NK-92 treated with Interleukin-12 subunit alpha and Interleukin-12 subunit beta, amount 100 ng/mL, for 24 hours (cell line): ENCODE results near the gene CEACAM1.
"Not testable (repeated sequence)": the region's sequence is repeated elsewhere in the genome, so short reads cannot be mapped to it uniquely, and the experiment has no call there.

Experiments used
- DNase-seq: peaks from one replicate; lab custom pipeline; 2025; lab: John Stamatoyannopoulos, UW

Gene CEACAM1

DNA sequence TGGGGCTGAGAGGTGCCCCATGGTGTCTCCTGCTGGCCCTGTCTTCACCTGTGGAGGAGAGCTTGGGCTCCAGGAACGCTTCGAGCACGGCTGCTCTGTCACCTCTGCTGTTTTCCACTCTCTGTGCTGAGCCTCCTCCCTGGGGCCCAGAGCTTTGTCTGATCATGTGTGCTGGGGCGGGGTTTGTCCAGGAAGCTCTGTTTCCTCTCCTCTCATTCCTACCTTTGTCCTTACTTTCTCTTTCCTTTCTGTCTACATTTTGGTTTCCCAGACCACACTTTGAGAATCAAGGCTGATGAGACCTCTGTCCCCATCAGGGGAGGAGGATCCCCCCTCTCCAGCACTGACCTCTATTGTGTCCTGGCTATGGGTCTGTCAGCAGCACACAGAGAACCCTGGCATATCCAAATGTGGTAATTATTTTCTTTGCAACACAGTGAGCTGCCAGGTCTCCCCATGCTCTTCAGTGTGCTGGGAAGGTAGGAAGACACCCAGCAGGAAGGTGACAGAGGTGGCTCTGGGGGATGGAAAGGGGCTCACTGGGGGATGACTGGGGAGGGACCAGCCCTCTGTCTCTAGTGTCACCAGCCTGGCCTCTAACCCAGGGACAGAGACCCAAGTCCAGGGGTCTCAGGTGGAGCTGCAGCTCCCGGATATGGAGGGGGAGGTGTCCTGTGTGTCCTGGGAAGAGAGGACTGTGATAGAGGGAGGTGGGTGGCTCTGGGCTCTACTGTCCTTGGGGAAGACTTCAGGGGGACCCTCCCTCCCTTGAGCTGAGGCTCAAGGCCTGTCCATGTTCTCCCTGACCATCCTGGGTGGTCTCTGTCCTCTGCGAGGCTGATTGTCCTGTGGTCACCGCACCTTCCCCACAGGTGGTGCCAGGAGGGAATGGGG is at the start of gene CEACAM1:
CEACAM1 (minus strand) TSS at position 128 of the 894 bp plus-strand sequence; CDS start at position 21, 107 bp downstream.
- DNase-seq = peak; percentile 61

DNA sequence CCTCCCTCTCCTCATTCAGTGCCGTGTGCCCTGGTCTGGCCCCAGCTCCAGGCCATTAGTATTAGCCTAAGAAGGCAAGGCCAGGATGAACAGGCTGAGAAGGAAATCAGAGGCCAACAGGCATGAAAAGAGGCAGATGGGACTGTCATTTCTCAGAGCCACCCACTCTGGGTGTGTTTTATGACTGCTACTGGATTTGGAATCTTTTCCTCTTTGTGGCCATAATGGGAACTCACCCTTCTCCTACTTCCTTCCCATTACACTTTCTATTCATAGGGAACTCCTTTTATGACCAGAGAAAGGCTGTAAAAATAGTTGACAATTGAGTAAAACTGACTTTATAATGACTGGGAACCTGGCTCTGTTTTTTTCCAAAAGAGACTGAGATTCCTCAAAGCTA is 48.7 kb upstream of the CEACAM1 start:
- DNase-seq = no peak

DNA sequence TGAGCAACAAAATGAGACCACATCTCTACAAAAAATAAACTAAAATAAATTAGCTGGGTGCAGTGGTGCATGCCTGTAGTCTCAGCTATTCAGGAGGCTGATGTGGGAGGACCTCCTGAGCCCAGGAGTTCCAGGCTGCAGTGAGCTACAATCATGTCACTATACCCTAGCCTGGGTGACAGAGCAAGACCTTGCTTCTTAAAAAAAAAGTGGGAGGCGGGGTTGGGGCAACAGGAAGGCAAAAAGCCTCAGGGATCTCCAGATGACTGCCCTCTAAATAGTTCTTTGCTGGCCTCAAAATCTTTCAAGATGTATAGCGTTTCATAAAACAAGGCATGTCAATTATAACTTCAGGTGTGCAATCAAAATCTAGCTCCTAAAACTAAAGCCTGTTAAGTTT is 48.0 kb upstream of the CEACAM1 start:
- DNase-seq = no peak

DNA sequence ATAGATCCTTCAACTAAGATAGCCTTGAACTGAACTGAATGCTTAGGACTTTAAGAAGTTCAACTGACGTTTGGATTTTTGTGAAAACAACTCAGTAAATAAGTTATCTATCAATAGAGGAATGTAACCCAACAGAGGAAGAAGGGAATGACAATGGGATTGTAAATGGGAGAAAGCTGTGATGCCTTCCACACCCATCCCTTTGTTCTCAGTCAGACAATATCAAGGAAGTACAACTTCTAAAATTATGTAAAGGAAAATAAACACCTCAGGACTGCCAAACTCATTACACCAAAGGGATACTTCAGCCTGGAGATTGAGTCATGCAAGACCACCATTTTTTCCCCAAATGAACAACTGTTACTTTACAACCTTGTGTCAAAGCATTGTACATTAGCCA is 45.4 kb upstream of the CEACAM1 start:
- DNase-seq = no peak

DNA sequence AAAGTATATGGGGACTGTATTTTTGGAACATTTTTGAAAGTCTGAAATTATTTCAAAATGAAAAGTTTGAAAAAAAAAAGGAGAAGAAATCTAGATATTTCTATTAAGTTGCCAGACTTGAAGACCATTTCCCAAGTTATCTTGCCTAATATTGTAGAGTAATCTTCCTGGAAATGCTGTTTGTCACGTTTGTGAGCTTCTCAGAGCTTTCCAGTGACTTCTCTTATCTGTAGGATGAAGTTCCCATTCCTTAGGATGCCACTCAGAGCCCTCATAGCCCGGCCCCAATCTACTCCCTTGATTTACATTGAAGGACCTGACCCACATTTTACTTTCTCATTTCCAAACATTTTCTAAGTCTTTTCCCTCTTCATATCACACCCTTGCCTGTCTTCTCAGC is 42.8 kb upstream of the CEACAM1 start:
- no peak for DNase-seq

DNA sequence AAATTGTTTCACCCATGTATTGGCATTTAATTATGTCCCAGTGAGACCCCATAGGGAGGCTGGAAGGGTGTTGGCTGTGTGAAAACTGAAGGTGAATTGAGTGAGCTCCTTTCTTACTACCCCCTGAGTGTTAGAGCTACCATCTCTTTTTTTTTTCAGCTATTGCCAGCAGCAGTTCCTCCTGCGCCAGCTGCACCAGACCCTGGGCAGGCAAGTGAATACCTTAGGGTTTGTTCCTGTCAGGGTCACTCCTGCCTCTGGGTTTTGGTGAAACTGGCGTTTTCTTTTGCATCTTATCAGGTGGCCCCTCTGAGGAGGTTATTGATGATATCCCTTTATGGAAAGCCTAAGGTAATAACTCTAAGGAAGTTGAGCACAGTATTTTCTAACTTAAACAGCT is 40.9 kb upstream of the CEACAM1 start:
- DNase-seq = no peak

DNA sequence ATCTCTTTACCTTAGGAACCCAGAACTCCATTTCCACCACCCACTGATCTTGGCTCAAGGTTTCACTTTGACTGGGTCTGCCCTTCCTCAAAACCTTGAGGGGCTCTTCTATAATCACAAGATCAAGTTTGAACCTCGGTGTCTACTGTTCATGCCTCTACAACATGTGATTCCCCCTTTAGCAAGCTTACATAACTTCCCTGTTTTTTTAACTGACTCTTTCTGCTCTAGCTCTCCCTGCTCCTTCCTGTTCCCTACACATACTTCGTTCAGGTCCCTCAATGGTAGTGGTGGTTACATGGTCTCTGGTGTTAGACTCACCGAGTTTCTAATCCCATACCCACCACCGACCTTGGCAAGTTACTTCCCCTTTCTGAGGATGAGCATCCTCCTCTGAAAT is 39.7 kb upstream of the CEACAM1 start:
- DNase-seq = no peak

DNA sequence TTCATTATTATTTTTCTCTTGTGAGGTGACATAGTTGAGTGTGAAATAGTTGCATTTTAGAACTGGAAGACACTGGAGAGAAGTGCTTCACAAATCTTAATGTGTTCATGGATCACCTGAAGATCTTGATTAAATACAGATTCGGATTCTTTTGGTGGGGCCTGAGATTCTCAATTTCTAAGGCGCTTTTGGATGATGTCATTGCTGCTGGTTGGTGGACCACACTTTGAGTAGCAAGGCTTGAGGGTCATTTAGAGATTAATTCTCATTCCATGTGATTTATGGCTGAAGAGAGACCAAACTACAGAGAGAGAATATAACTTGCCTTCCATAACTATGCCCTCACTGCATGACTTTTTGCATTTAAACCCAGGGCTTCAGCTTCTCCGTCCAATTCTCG is 39.3 kb upstream of the CEACAM1 start:
- DNase-seq = no peak

DNA sequence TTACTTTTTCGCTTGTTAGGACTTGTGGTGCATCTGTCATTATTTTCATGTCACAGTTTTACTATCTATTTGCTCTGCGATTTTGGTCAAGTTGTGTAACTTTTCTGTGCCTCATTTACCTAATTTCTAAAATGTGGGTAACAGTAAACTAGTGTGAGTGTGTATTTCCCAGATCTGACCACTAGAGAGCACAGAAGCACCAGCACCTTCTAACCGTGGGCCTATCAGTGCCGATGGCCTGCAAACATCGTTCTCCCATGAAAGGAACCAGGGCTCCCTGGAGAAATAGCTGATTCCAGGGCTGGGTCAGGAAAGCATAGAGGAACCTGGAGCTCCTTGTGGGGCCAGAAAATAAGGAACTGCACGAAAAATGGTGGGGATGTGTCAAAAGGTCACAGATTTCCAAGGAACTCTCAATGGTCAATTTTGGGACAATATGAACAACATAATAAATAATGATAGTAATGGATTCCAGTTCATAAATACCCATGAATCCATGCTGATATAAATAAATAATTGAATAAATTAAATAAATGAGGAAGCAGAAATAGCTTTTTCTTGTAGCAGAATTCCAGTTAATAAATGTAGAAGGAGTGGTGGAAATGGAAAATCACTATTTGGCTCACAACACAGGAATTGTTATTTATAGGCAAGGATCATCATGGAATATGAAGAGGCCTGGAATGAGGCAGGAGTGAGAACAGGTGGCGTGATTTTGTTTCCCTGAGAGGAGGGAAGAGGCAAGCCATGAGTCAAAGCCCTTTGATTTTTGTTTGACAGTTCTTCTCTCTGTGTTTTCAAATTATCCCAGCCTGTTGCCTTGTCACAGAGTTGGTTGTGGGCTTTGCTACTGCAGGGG is 35.3 kb upstream of the CEACAM1 start:
- no peak for DNase-seq

DNA sequence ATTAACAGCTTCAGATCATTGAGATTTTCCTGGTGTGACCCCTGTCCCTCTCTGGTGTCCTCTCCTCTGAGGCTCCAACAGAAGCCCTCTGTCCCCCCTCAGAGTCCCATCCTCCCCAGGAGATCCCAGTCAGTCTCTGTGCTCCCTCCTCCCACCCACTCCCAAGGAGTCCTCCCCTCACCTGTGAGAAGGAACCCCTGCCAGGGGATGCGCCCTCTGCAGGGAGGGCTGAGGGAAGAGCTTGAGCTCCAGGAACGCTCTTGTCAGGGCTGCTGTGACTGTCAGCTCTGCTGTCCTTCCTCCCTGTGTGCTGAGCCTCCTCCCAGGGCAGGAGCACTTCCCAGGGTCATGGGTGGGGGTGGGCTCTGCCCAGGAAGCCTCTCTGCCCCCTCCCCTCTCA is 33.2 kb upstream of the CEACAM1 start:
- DNase-seq = no peak

DNA sequence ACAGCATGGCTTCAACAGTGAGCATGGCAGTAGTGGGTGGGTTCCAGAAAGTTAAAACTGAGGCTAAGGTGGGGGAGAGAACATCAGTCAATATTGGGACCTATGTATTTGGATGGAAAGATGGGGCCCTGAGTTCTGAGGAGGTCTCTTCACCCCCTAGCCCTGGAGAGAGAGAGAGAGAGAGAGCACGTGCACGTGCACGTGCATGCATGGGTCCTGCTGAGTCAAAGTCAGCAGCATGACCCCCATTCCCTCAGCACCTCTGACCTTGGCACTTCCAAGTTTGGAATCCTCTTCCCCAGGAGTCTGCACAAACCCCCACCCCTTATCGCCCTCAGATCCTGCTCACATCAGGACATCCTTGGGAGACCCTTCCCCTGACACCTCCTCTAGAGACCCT is 32.5 kb upstream of the CEACAM1 start:
- no peak for DNase-seq

DNA sequence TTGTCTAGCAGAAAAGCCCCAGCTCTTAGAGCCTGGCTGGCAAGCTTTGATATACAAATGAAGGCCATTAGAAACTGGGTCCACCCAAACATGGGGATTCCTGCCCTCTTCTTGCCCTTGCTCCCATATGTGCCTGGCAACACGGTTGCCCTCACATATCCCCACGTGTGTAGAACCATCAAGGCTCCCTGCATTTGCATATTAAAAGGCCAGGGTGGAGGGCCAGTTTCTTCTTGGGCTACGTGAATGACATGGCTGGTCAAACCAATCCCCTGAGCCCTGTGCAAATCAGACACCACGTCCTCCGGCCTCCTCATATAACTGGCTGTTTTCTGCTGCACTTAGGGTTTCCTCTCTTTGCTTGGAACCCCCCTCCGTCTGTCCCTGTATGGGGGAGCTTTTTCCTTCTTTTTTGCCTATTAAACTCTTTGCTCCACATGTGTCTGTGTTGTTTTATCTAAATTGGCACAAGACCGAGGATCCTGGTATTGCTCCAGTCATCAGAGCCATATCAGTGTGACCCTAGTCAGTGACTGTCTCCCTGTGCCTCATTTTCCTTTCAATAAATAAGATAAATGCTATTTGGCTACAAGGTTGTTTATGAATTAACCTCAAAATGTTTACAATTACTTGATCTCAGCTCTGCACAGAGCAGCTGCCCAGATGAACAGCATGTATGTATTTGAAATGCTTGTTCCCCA is 30.3 kb upstream of the CEACAM1 start:
- no peak for DNase-seq

DNA sequence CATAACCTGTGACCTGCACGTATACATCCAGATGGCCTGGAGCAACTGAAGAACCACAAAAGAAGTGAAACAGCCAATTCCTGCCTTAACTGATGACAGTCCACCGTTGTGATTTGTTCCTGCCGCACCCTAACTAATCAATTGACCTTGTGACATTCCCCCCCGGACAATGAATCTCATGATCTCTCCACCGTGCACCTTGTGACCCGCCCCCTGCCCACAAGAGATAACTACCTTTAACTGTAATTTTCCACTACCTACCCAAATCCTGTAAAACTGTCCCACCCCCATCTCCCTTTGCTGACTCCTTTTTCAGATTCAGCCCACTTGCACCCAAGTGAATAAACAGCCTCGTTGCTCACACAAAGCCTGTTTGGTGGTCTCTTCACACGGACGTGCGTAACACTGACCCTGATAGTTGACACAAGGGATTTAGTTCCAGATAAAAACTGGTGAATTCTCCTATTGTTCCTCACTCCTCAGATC is 29.1 kb upstream of the CEACAM1 start:
- DNase-seq = not testable (repeated sequence)

DNA sequence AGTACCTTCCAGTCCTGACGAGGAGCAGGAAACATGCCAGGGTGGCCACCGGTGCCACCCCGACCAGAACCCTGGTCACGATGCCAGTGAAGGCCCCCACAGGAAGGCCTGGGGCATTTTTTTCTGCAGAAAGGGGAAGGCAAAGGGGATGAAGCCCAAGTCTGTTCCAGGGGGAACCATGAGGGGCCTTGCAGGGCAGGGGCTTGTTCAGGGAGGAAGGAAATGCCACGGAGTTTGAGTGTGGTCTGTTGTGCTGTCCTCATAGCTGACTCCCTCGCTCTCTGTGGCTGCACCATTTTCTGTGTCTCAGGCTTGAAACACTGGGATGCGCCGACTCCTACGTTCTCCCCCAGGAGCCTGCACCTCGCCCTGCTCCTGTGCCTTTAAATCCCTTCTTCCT is 27.5 kb upstream of the CEACAM1 start:
- DNase-seq = no peak

DNA sequence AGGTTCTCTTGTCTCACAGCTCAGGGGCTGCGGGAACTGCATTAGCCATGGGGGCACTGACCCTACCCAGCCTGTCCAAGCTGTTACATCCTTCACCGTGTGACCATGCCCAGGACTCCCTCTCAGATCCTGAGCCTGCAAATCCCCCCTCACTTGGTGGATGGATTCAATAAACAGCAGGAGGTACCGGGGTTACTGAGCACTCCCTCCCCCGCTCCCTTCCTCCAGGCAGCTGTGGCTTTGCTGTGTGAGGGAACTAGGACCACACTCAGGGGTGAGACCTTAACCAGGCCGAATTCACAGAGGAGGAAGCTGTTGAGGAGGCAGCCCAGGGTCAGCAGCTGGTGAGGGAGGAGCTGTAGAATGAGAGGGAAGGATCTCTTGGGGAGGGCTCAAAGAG is 27.0 kb upstream of the CEACAM1 start:
- no peak for DNase-seq

DNA sequence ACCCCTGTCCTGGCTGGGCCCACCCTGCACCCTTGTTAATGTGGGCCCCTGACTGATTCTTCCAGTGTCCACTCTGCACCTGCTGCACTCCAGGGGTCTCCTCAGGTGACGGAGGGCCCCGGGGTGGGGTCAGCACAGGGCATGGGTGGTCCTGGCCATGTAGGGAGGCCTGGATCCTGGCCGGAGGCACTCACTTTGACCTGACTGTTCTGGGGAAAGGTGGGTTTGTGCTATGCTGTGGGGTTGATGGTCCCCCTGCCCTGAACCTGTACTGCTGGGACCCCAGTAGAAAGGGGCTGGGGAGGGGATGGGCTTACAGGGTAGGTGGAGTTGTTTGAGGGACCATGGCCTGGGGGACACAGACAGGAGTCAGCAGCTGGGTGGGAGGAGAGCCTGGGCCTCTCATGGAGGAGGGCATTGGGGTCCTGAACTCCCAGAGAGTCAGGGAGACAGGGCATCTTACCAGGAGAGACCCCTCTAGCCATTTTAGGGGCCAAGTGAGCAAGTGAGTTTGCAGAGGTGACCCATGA is 25.8 kb upstream of the CEACAM1 start:
- no peak for DNase-seq

DNA sequence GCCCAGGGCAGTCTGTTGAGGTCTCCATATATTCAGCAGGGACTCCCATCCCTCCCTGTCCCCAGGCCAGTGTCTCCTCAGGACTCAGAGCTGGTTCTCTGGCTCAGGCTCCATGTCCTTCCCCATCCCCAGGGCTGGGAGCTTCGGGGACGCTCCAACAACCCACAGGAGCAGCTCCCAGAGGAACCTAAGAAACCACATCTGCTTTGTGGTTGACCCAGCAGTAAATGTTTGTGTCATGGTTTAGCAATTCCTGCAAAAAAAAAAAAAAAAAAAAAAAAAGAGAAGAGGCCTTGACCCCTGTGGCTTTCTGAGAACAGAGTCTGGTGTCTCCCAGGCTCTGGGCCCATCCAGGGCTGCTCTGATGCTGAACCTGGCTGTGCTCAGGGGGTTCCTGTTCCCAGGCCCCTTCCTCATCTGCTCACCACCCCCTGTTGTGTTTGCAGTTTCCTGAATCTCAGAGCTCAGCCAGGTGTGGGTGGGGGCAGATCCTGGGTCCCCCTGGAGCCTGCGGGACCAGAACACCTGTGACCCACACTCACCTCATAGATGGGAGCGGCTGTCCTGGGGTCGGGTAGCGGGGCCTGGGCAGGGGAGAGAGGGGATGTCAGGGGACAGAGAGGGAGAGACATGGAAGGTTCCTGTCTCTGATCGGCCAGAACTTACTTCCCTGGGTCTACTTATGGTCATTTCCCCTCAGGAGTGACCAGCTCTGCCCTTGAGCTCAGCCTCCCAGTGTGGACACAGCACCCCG is 25.2 kb upstream of the CEACAM1 start:
- no peak for DNase-seq

DNA sequence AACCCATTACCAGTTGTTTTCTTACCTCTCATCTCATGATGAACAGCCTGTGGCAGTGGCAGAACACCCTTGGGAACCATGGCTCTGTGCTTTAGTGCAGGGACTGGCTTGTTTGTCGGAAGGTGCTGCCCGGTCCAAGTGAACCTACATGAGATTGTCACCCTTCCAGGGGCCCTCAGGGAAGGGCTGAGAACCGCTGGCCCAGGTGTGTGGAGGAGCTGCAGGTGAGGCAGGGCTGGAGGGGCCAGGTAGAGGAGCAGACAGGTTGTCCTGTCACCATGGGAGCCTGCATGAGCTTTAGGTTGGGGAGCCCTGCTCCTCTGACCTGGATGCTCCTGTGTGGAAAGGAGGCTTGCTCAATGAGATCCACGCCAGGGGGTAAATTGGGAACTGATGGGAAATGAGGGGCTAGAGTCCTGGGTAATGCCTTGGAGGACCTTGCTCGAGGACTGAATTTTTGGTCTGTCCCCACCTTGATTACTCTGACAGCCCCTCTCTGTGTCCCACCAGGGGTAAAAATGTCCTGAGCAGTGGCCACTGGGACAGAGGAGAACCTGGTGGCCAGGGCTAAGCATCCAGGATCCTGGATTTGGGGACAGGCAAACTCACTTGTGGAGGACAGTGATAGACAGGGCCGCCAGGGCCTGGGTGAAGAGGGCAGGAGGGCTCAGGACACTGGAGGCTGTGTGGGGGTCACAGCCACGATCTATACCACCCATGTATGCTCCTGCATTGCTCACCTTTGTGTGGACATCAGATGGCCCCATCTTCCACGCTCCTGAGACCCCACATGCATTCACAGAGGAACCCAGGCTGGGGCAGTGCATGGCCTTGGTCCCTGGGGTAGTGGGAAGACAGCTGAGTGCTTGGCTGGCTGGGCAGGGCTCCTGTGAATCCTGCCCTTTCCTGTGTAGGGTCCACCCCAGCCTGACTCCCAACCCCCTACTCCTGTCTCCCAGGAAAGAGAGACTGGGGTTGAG is 24.1 kb upstream of the CEACAM1 start:
- DNase-seq = no peak

DNA sequence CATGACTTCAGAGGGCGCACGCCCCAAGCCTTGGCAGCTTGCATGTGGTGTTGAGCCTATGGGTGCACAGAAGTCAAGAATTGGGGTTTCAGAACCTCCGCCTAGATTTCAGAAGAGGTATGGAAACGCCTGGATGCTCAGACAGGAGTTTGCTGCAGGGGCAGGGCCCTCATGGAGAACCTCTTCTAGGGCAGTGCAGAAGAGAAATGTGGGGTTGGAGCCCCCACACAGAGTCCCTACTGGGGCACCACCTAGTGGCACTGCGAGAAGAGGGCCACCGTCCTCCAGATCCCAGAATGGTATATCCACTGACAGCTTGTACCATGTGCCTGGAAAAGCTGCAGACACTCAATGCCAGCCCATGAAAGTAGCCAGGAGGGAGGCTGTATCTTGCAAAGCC is 22.2 kb upstream of the CEACAM1 start:
- DNase-seq = not testable (repeated sequence)

DNA sequence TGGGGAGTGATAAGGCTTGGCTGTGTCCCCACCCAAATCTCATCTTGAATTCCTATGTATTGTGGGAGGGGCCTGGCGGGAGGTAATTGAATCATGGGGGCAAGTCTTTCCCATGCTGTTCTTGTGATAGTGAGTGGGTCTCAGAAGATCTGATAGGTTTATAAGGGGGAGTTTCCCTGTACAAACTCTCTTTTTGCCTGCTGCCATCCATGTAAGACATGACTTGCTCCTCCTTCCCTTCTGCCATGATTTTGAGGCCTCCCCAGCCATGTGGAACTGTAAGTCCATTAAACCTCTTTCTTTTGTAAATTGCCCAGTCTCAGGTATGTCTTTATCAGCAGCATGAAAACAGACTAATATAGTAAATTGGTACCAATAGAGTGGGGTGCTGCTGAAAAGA is 20.8 kb upstream of the CEACAM1 start:
- not testable (repeated sequence) for DNase-seq
